ENCODE measurements around the gene TTC29.

The TTC29 gene

GRCh38 chr4:146945556-146946374 lies at the start of gene TTC29:
Gene TTC29 (minus strand): TSS chr4:146945864. CDS start chr4:146939895, 5,969 bp downstream.
- H3K4me3 ChIP-seq (ENCODE audit: low read length): peak within 1 kb of the TSS; percentile 67
- H3K9me3 ChIP-seq (ENCODE audit: insufficient read depth, low read depth, low read length): no peaks in the 10 kb centered on the region
- peaks cover 13% of the 10 kb centered on the region; the same call in 1 of the 2 replicates for H3K27me3 ChIP-seq (ENCODE audit: insufficient read depth, low read length)
- H3K27ac ChIP-seq (ENCODE audit: low read length): no peak within 1 kb of the TSS
- no peak within 1 kb of the TSS for H3K9ac ChIP-seq (ENCODE audit: low read depth, low read length)
- H3K4me1 ChIP-seq (ENCODE audit: insufficient read depth, low read length): peaks cover 15% of the 10 kb centered on the region
- H3K36me3 ChIP-seq (ENCODE audit: insufficient read depth, low read depth, low read length): no peaks in the 10 kb centered on the region

- Histone ChIP-seq H3K9me3 (ENCODE audit: insufficient read depth, low read depth, low read length) (no peaks in the 10 kb centered on the region), H3K9ac (ENCODE audit: low read depth, low read length) (no peak overlapping the region), H3K4me3 (ENCODE audit: low read length) (no peak overlapping the region), H3K4me1 (ENCODE audit: insufficient read depth, low read length) (no peaks in the 10 kb centered on the region), H3K36me3 (ENCODE audit: insufficient read depth, low read depth, low read length) (no peaks in the 10 kb centered on the region), H3K27ac (ENCODE audit: low read length) (no peak overlapping the region), H3K27me3 (ENCODE audit: insufficient read depth, low read length) (no peaks in the 10 kb centered on the region)
These were observed 36.0 kb upstream of the TTC29 start for GRCh38 chr4:146981651-146982050.

GRCh38 chr4:146978641-146979040 lies 33.0 kb upstream of the TTC29 start:
- H3K9me3 ChIP-seq (ENCODE audit: insufficient read depth, low read depth, low read length): no peaks in the 10 kb centered on the region
- H3K27me3 ChIP-seq (ENCODE audit: insufficient read depth, low read length): no peaks in the 10 kb centered on the region
- peaks cover 10% of the 10 kb centered on the region for H3K4me1 ChIP-seq (ENCODE audit: insufficient read depth, low read length)
- no peaks in the 10 kb centered on the region for H3K36me3 ChIP-seq (ENCODE audit: insufficient read depth, low read depth, low read length)
- no peak overlapping the region for H3K9ac ChIP-seq (ENCODE audit: low read depth, low read length)
- H3K4me3 ChIP-seq (ENCODE audit: low read length): no peak overlapping the region
- no peak overlapping the region for H3K27ac ChIP-seq (ENCODE audit: low read length)

- Histone ChIP-seq H3K9ac (ENCODE audit: low read depth, low read length) (no peak overlapping the region), H3K36me3 (ENCODE audit: insufficient read depth, low read depth, low read length) (no peaks in the 10 kb centered on the region), H3K4me1 (ENCODE audit: insufficient read depth, low read length) (peaks cover 10% of the 10 kb centered on the region), H3K27ac (ENCODE audit: low read length) (no peak overlapping the region), H3K9me3 (ENCODE audit: insufficient read depth, low read depth, low read length) (no peaks in the 10 kb centered on the region), H3K27me3 (ENCODE audit: insufficient read depth, low read length) (no peaks in the 10 kb centered on the region), H3K4me3 (ENCODE audit: low read length) (no peak overlapping the region)
These were observed 30.5 kb upstream of the TTC29 start for GRCh38 chr4:146976145-146976544.

GRCh38 chr4:146975527-146975926 lies 29.9 kb upstream of the TTC29 start:
- H3K4me1 ChIP-seq (ENCODE audit: insufficient read depth, low read length): peaks cover 10% of the 10 kb centered on the region
- no peak overlapping the region for H3K27ac ChIP-seq (ENCODE audit: low read length)

GRCh38 chr4:146975036-146975435 lies 29.4 kb upstream of the TTC29 start:
- H3K4me3 ChIP-seq (ENCODE audit: low read length): no peak overlapping the region
- no peaks in the 10 kb centered on the region for H3K9me3 ChIP-seq (ENCODE audit: insufficient read depth, low read depth, low read length)
- no peaks in the 10 kb centered on the region for H3K36me3 ChIP-seq (ENCODE audit: insufficient read depth, low read depth, low read length)
- no peak overlapping the region for H3K27ac ChIP-seq (ENCODE audit: low read length)
- no peak overlapping the region for H3K9ac ChIP-seq (ENCODE audit: low read depth, low read length)
- H3K27me3 ChIP-seq (ENCODE audit: insufficient read depth, low read length): no peaks in the 10 kb centered on the region
- peaks cover 10% of the 10 kb centered on the region for H3K4me1 ChIP-seq (ENCODE audit: insufficient read depth, low read length)

More at GRCh38 chr4:146975527-146975926, 29.9 kb upstream of the TTC29 start:
- no peaks in the 10 kb centered on the region for H3K27me3 ChIP-seq (ENCODE audit: insufficient read depth, low read length)
- H3K9me3 ChIP-seq (ENCODE audit: insufficient read depth, low read depth, low read length): no peaks in the 10 kb centered on the region
- no peaks in the 10 kb centered on the region for H3K36me3 ChIP-seq (ENCODE audit: insufficient read depth, low read depth, low read length)
- no peak overlapping the region for H3K9ac ChIP-seq (ENCODE audit: low read depth, low read length)
- H3K4me3 ChIP-seq (ENCODE audit: low read length): no peak overlapping the region

GRCh38 chr4:146972036-146972435 lies 26.4 kb upstream of the TTC29 start:
- peaks cover 10% of the 10 kb centered on the region for H3K4me1 ChIP-seq (ENCODE audit: insufficient read depth, low read length)
- H3K9ac ChIP-seq (ENCODE audit: low read depth, low read length): no peak overlapping the region
- no peak overlapping the region for H3K27ac ChIP-seq (ENCODE audit: low read length)
- H3K4me3 ChIP-seq (ENCODE audit: low read length): no peak overlapping the region
- H3K9me3 ChIP-seq (ENCODE audit: insufficient read depth, low read depth, low read length): no peaks in the 10 kb centered on the region
- no peaks in the 10 kb centered on the region for H3K36me3 ChIP-seq (ENCODE audit: insufficient read depth, low read depth, low read length)
- no peaks in the 10 kb centered on the region for H3K27me3 ChIP-seq (ENCODE audit: insufficient read depth, low read length)

GRCh38 chr4:146969126-146969525 lies 23.5 kb upstream of the TTC29 start:
- H3K4me1 ChIP-seq (ENCODE audit: insufficient read depth, low read length): no peaks in the 10 kb centered on the region
- no peaks in the 10 kb centered on the region for H3K27me3 ChIP-seq (ENCODE audit: insufficient read depth, low read length)

GRCh38 chr4:146960634-146961033 lies 15.0 kb upstream of the TTC29 start:
- Histone ChIP-seq H3K27ac (ENCODE audit: low read length) (no peak overlapping the region), H3K27me3 (ENCODE audit: insufficient read depth, low read length) (no peaks in the 10 kb centered on the region), H3K4me3 (ENCODE audit: low read length) (no peak overlapping the region), H3K9me3 (ENCODE audit: insufficient read depth, low read depth, low read length) (no peaks in the 10 kb centered on the region), H3K4me1 (ENCODE audit: insufficient read depth, low read length) (no peaks in the 10 kb centered on the region), H3K9ac (ENCODE audit: low read depth, low read length) (no peak overlapping the region), H3K36me3 (ENCODE audit: insufficient read depth, low read depth, low read length) (no peaks in the 10 kb centered on the region)

More at GRCh38 chr4:146969126-146969525, 23.5 kb upstream of the TTC29 start:
- H3K27ac ChIP-seq (ENCODE audit: low read length): no peak overlapping the region
- no peak overlapping the region for H3K4me3 ChIP-seq (ENCODE audit: low read length)
- H3K9ac ChIP-seq (ENCODE audit: low read depth, low read length): no peak overlapping the region
- H3K9me3 ChIP-seq (ENCODE audit: insufficient read depth, low read depth, low read length): no peaks in the 10 kb centered on the region
- no peaks in the 10 kb centered on the region for H3K36me3 ChIP-seq (ENCODE audit: insufficient read depth, low read depth, low read length)

- Histone ChIP-seq H3K27ac (ENCODE audit: low read length) (no peak overlapping the region), H3K4me3 (ENCODE audit: low read length) (no peak overlapping the region), H3K36me3 (ENCODE audit: insufficient read depth, low read depth, low read length) (no peaks in the 10 kb centered on the region), H3K9ac (ENCODE audit: low read depth, low read length) (no peak overlapping the region), H3K9me3 (ENCODE audit: insufficient read depth, low read depth, low read length) (no peaks in the 10 kb centered on the region), H3K27me3 (ENCODE audit: insufficient read depth, low read length) (no peaks in the 10 kb centered on the region), H3K4me1 (ENCODE audit: insufficient read depth, low read length) (no peaks in the 10 kb centered on the region)
These were observed 14.0 kb upstream of the TTC29 start for GRCh38 chr4:146959692-146960091.

- H3K36me3 ChIP-seq (ENCODE audit: insufficient read depth, low read depth, low read length): no peaks in the 10 kb centered on the region
- no peak overlapping the region for H3K9ac ChIP-seq (ENCODE audit: low read depth, low read length)
- no peak overlapping the region for H3K27ac ChIP-seq (ENCODE audit: low read length)
These were observed 11.6 kb upstream of the TTC29 start for GRCh38 chr4:146957237-146957636.

GRCh38 chr4:146952896-146953295 lies 7.2 kb upstream of the TTC29 start:
- H3K9me3 ChIP-seq (ENCODE audit: insufficient read depth, low read depth, low read length): no peaks in the 10 kb centered on the region
- H3K36me3 ChIP-seq (ENCODE audit: insufficient read depth, low read depth, low read length): no peaks in the 10 kb centered on the region
- no peak overlapping the region for H3K27ac ChIP-seq (ENCODE audit: low read length)
- H3K9ac ChIP-seq (ENCODE audit: low read depth, low read length): no peak overlapping the region
- H3K4me1 ChIP-seq (ENCODE audit: insufficient read depth, low read length): no peaks in the 10 kb centered on the region
- no peak overlapping the region for H3K4me3 ChIP-seq (ENCODE audit: low read length)
- H3K27me3 ChIP-seq (ENCODE audit: insufficient read depth, low read length): no peaks in the 10 kb centered on the region

More at GRCh38 chr4:146957237-146957636, 11.6 kb upstream of the TTC29 start:
- no peaks in the 10 kb centered on the region for H3K4me1 ChIP-seq (ENCODE audit: insufficient read depth, low read length)
- no peaks in the 10 kb centered on the region for H3K9me3 ChIP-seq (ENCODE audit: insufficient read depth, low read depth, low read length)
- H3K4me3 ChIP-seq (ENCODE audit: low read length): no peak overlapping the region
- no peaks in the 10 kb centered on the region for H3K27me3 ChIP-seq (ENCODE audit: insufficient read depth, low read length)
